ENCODE data around the gene IL26.

GRCh38 chr12:68198507-68199086 lies 27.0 kb downstream of the IL26 start:
- TF ChIP-seq CTCF (conservative IDR thresholded peaks at IDR 0.05; ENCODE audit: low read depth, low read length) (no peak), ELK1 (IDR thresholded peaks at IDR 0.05; ENCODE audit: borderline replicate concordance, low read depth, low read length) (no peak)
